Activated CD8-positive, alpha-beta memory T cell treated with anti-CD3 and anti-CD28 coated beads, Interleukin-2, amount 50 U/mL, for 48 hours (primary cell): ENCODE data around the gene IKZF4.

Experiments used
- DNase-seq: peaks from one replicate; pipeline ENCODE4 v3.0.0-alpha.2; 2020

Gene IKZF4

GRCh38 chr12:56086608-56087007, 65.8 kb downstream of the IKZF4 start:
- no peak for DNase-seq

- no peak for DNase-seq
These were observed 66.4 kb downstream of the IKZF4 start for GRCh38 chr12:56087220-56087619.
